GM12801 (cell line): Measurements from ENCODE around the gene ESPNL.

ENCODE experiments used
- TF ChIP-seq, protein P1 (sequence below): IDR thresholded peaks from one replicate; pipeline ENCODE4 v1.5.1; 2011; ENCODE audit warnings: control low read depth; ENCODE audit not compliant: insufficient read length; ENCODE audit errors: extremely low read depth

Gene ESPNL

DNA sequence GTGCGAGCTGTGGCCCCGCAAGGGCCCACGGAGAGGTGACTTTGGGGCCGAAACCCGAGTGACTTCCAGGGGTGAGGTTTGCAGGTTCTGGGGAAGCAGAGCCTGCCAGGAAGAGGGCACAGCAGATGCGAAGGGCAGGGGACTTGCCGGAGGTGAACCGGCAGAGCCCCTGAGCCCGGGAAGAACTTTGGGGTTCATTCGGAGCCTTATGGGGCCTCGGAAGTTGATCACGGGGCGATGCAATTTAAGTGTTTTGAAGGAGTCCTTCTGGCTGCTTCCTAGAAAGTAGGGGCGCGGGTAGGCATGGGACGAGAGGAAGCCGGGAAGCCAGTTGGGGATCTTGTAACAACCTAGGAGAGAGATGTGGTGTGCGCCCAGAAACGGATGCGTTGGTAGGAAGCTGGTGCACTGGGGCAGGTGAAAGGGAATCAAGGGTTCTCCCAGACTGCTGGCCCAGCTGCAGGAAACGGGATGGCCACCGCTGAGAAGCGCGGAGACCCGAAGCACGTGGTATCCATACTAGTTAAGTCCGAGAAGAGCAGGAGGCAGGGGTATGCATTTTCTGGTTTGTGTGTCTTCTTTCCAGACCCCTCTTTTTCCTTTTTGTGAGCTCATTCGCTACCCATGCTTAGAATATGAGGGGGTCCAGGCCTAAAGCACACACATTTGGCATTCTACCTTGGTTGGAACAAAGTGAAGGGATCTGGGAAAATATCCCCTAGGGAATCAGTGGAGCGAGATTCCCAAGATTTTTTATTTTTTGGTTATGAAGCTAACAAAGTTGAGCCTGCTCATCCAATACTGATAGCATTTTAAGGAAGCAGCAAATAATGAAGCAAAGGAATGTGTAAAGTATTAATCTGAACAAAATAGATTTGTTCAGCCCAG, 38.6 kb upstream of the ESPNL start:
- TF ChIP-seq, protein P1, sequence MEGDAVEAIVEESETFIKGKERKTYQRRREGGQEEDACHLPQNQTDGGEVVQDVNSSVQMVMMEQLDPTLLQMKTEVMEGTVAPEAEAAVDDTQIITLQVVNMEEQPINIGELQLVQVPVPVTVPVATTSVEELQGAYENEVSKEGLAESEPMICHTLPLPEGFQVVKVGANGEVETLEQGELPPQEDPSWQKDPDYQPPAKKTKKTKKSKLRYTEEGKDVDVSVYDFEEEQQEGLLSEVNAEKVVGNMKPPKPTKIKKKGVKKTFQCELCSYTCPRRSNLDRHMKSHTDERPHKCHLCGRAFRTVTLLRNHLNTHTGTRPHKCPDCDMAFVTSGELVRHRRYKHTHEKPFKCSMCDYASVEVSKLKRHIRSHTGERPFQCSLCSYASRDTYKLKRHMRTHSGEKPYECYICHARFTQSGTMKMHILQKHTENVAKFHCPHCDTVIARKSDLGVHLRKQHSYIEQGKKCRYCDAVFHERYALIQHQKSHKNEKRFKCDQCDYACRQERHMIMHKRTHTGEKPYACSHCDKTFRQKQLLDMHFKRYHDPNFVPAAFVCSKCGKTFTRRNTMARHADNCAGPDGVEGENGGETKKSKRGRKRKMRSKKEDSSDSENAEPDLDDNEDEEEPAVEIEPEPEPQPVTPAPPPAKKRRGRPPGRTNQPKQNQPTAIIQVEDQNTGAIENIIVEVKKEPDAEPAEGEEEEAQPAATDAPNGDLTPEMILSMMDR: no peak

DNA sequence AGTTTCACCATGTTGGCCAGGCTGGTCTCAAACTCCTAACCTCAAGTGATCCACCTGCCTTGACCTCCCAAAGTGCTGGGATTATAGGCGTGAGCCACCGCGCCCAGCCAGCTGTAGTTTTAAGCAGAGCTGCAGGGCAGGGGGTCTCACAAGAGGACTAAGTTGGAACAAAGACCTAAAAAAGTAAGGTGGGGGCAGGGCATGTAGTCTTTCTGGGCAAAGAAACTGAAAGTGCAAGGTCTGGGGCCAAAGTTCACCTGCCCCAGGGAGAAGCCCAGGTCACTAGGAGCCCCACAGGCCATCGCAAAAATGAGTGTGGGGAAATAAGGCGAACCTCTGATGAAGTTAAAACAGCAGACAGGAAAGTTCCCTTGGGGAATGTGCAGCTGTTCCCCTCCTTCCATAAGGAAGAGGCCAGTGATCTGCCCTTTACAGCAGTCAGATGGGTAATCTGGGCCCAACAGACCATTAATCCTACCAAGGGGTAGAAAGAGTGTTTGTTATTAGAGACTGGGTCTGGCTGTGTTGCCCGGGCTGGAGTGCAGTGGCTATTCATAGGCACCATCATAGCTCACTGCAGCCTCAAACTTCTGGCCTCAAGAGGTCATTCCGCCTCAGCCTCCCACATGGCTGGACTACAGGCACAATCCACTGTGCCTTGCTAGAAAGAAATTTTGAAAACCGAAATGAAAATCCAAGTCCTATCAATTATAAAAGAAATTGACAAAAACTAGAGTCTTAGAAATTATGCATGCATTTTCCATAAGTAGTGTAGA, 36.5 kb upstream of the ESPNL start:
- TF ChIP-seq, protein P1: no peak

DNA sequence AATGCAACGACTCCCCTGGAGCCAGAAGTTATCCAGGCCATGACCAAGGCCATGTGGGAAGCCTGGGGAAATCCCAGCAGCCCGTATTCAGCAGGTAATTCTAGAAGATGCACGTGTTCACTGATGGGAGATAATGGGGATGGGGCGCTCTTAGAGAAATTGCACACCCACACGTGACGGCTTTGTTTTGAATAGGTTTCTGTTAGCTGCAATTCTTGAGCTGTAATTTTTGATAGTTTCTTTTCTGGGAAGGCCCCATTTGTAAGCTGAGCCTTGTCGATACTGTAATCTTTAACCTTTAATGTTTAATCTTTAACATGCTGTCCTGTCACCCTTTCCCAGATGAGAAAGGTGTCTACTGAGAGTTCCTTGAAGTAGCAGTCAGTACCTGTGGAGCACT, 35.8 kb upstream of the ESPNL start:
- TF ChIP-seq, protein P1: no peak

DNA sequence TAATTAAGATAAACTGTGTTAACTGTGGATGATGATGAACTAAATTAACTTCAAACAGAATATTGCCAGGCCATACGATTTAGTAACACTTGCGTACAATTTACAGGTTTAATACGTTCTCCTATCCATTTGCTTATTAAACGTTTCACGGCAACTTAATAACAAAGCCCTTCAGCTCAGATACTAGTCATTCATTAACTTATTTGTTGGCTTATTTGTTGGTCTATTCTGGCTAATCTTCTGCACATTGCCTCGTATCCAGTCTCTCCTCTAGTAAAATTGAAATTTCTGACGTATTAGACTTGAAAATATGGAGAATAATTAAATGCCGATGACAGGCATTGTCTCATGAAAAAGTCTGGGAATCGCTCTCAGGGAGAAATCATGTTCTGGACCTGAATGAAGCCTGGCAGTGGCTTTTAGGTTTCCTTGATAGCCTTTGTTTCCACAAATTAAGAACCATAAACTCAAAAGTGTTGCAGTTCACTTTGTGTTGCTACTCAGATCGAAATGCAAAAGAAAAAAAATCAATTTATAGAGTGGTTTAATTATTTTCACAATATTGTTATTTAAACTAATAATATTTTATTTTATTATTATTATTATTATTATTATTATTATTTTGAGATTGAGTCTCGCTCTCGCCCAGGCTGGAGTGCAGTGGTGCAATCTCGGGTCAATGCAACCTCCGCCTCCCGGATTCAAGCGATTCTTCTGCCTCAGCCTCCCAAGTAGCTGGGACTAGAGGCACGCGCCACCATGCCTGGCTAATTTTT, 34.9 kb upstream of the ESPNL start:
- TF ChIP-seq, protein P1: no peak

DNA sequence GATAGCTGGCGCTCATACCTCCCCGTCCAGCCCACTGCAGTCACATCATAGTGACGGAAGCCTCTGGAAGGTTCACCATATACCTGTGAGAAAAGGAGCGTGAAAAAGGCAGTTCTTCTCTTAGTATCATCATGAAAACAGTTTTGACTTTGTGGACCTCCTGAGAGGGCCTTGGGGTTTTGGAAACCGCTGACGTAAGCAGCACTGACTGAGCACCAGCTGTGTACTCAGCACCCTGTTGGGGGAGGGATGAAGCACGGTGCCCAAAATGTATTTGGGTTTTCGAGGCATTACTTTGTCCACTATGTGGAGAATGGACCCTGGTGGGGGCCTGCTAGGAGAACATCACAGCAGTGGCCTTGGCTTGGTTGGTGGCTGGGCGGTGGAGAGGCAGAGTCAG, 33.9 kb upstream of the ESPNL start:
- TF ChIP-seq, protein P1: no peak

DNA sequence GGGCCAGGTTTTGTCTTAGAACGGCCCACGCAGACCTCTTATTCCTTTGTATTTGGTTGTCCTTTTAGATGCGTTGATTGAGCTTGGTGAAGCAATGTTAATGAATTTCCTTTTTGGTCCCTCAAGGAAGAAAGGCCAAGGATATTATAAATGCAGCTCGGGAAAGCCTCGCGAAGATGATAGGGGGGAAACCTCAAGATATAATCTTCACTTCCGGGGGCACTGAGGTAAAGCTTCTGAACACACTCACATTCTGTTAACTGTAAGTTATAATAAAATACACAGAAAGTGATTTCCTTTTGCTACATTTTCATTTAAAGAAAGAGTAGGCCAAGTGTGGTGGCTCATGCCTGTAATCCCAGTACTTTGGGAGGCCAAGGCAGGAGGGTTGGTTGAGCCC, 32.2 kb upstream of the ESPNL start:
- TF ChIP-seq, protein P1: no peak
